ENCODE results near the gene KLHL17.

KLHL17 gene

DNA sequence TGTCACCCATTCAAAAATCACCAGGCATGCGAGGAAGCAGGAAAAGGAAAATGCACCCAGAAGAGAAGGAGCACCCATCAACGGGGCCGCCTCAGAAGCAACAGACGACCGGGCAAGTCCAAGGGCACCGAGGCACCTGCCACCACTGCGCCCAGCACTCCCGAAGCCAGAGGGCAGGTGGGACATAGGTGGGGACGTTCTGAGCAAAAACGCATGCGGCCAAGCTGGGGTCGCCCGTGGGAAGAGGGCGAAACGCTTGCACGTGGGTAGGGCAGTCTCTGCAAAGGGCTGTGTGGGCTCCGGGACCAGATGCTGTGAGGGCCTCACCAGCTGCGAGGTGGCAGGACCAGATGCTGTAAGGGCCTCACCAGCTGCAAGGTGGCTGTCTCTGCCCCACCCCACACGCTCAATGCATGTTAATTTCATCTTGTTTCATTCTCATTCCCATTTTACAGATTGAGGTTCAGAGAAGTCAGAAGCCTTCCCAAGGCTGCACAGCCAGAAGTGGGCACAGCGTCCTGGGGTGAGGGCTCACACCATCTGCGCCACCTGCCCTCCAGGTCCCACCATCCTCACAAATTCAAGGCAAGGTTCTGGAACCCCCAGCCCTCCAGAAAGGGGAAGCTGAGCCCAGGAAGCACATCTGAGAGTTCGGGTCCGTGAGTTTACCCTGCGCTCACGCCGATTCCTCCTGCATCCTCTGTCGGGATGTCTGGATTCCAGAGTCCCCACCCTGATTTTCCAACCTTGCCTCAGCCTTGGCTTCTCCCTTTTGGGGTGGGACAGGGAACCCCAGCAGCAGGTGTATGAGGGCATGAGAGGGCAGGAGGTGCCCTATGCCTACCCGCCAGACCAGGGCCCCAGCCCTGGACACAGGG is 44.9 kb upstream of the KLHL17 start:
- H3K4me3 ChIP-seq = no peak overlapping the region
- no peaks in the 10 kb centered on the region for H3K36me3 ChIP-seq (ENCODE audit: insufficient read depth, low read length)
- H3K9ac ChIP-seq (ENCODE audit: insufficient read length) = peak overlapping the region; percentile 53
- TF ChIP-seq FOXP2 (optimal IDR thresholded peaks at IDR 0.05; ENCODE audit: control extremely low read depth, extremely low read length, insufficient read depth) (no peak), EZH2 (IDR thresholded peaks at IDR 0.05) (no peak), POLR2AphosphoS5 (IDR thresholded peaks at IDR 0.05; ENCODE audit: borderline replicate concordance, low read depth, low read length) (no peak; the same call in 1 of the 2 replicates)
- peak overlapping the region; percentile 86 for H3K27ac ChIP-seq
- no peak for DNase-seq (ENCODE audit: low read depth, low spot score)
- H3K9me3 ChIP-seq (ENCODE audit: low read depth, low read length) = no peaks in the 10 kb centered on the region

DNA sequence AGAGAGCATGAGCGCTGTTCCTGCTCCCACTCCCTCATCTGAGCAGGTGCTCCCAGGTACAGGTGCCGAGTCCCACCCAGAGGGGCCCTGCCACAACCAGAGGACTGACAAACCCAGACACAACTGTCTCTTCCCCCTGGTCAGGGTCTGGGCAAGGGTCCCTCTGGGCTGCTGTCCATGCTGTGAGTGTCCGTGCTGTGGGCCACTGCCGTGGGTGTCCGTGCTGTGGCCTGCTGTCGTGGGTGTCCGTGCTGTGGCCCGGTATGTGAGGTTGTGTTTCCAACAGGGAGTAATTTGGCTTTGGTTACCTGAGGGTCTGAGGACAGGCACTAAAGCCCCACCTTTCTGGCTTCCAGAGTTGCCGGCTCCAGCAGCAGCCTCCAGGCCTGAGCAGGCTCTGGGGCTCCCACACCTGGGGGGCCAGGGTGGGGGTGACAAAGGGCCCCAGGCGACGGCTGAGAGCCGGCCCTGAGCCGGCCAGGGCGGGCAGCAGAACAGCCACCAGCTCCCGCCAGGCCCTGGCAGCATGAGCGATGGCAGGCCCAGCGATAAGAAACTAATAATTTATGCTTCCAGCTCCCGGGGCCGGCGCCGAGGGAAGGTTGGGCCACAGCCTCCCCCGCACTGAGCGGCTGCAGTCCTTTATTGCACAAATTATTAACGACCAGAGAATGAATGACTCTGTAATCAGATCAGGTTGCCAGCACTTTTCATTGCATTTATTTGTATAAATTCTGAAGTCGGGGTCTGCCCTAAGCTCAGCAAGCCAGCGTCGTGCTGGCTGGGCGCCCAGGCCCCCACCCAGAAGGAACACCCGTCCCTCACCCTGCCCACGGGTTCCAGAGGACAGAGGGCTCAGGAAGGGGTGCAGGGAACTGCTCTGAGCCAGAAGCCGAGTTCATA is 44.0 kb upstream of the KLHL17 start:
- Histone ChIP-seq H3K4me3 (peak overlapping the region; percentile 57), H3K36me3 (ENCODE audit: insufficient read depth, low read length) (no peaks in the 10 kb centered on the region; the same call in 1 of the 2 replicates), H3K27ac (peak overlapping the region; percentile 86), H3K9me3 (ENCODE audit: low read depth, low read length) (no peaks in the 10 kb centered on the region), H3K9ac (ENCODE audit: insufficient read length) (peak overlapping the region; percentile 53)
- TF ChIP-seq FOXP2 (optimal IDR thresholded peaks at IDR 0.05; ENCODE audit: control extremely low read depth, extremely low read length, insufficient read depth) (no peak), EZH2 (IDR thresholded peaks at IDR 0.05) (no peak), POLR2AphosphoS5 (IDR thresholded peaks at IDR 0.05; ENCODE audit: borderline replicate concordance, low read depth, low read length) (no peak; the same call in 1 of the 2 replicates)
- no peak for DNase-seq (ENCODE audit: low read depth, low spot score)

DNA sequence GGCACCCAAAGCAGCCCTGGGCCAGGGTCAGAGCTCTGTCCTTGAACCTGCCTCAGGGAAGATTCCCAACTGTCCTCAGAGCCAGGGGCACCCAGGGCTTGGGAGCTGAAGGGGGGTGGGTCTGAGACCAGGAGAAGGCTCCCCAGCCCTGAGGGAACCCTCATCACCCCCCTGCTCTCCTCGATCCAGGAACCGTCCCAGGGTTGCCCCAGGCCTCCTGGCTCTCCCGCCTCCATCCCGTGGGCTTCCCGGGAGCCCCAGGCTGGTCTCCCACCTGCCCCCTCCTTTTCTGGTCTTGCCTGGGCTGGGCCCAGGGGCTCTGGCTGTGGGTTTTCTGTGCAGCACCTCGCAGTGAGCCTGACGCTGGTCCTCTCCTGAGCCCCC is 43.3 kb upstream of the KLHL17 start:
- no peak for TF ChIP-seq EZH2 (IDR thresholded peaks at IDR 0.05)
- TF ChIP-seq POLR2AphosphoS5 (IDR thresholded peaks at IDR 0.05; ENCODE audit: borderline replicate concordance, low read depth, low read length) = peak; percentile 67
- no peak for DNase-seq (ENCODE audit: low read depth, low spot score)
- Histone ChIP-seq H3K27ac (peak overlapping the region; percentile 86), H3K4me3 (peak overlapping the region; percentile 57), H3K36me3 (ENCODE audit: insufficient read depth, low read length) (no peaks in the 10 kb centered on the region; the same call in 1 of the 2 replicates), H3K9me3 (ENCODE audit: low read depth, low read length) (no peaks in the 10 kb centered on the region), H3K9ac (ENCODE audit: insufficient read length) (peak overlapping the region; percentile 53)

DNA sequence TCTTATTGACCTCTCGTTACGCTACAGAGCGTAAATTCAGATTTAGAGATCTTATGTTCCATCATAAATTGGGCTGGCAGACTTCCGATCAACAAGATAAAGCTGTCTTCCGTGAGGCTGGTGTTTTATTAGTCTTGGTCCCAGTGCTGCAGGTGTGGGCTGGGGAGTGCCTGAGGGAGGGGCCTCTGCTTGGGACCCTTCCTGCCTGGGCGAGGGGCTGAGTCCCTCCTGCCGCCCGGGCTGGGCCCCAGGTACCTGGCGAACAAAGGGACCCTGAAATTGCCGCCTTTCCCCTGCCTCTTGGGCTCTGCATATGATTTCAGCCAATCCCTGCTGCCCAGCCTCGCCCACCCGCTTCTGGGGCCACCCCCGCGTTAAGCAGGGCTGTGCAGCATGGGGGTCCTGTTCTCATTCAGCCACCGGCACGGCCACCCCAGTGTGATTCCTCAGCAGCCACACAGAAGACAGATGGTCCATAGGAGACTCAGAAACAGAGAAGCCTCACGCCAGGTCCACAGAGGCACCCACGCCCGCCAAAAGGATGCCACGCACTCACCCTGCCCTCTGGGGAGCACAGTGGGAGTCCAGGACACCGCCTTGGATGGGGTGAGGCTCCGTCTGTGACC is 42.8 kb upstream of the KLHL17 start:
- no peak for DNase-seq (ENCODE audit: low read depth, low spot score)
- no peaks in the 10 kb centered on the region for H3K9me3 ChIP-seq (ENCODE audit: low read depth, low read length)
- H3K27ac ChIP-seq = peak overlapping the region; percentile 86
- no peak; the same call in 1 of the 2 replicates for TF ChIP-seq POLR2AphosphoS5 (IDR thresholded peaks at IDR 0.05; ENCODE audit: borderline replicate concordance, low read depth, low read length)
- TF ChIP-seq FOXP2 (optimal IDR thresholded peaks at IDR 0.05; ENCODE audit: control extremely low read depth, extremely low read length, insufficient read depth) = no peak
- TF ChIP-seq EZH2 (IDR thresholded peaks at IDR 0.05) = no peak
- no peaks in the 10 kb centered on the region; the same call in 1 of the 2 replicates for H3K36me3 ChIP-seq (ENCODE audit: insufficient read depth, low read length)
- no peak overlapping the region for H3K9ac ChIP-seq (ENCODE audit: insufficient read length)
- H3K4me3 ChIP-seq = no peak overlapping the region; the same call in 1 of the 2 replicates

DNA sequence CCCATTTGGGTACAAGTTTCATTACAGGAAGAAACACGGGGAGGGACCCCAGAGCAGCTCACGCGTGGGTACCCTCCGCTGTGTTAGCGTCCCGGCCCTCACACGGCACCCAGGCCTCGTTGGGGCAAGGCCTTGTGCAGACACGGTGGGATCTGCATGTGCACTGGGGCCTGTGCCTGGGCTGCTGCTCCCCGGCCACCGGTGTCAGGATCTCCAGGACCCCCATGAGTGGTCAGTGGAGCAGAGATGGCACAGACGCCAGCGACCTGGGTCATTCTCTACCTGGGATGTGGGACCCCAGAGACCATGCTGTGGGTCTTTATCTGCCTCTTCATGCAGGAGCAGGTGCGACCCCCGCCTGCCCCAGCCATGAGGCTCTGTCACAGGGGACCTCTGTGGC is 42.0 kb upstream of the KLHL17 start:
- Histone ChIP-seq H3K36me3 (ENCODE audit: insufficient read depth, low read length) (no peaks in the 10 kb centered on the region; the same call in 1 of the 2 replicates), H3K9me3 (ENCODE audit: low read depth, low read length) (no peaks in the 10 kb centered on the region), H3K27ac (peak overlapping the region; percentile 86; the same call in 1 of the 2 replicates), H3K4me3 (no peak overlapping the region), H3K9ac (ENCODE audit: insufficient read length) (no peak overlapping the region)
- DNase-seq (ENCODE audit: low read depth, low spot score) = no peak
- TF ChIP-seq POLR2AphosphoS5 (IDR thresholded peaks at IDR 0.05; ENCODE audit: borderline replicate concordance, low read depth, low read length) (no peak; the same call in 1 of the 2 replicates), EZH2 (IDR thresholded peaks at IDR 0.05) (no peak), FOXP2 (optimal IDR thresholded peaks at IDR 0.05; ENCODE audit: control extremely low read depth, extremely low read length, insufficient read depth) (no peak)

DNA sequence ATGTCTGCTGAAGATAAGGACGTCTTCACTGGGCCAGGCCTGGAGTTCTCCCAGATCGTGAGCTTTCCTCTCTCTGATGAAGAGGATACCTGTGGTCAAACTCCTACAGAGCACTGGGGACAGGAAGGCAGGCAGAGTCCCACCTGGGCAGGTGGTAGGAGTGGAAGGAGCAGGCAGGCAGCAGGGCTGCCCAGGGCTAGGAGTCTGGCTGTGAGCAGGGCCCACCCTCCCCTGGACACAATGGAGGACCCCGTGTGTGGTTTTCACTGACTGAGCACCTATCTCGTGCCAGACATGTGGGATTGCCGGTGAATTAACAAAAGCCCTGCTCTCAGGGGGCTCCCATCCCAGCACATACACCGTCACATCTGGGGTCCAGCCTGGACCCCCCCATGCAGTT is 41.5 kb upstream of the KLHL17 start:
- H3K9ac ChIP-seq (ENCODE audit: insufficient read length) = no peak overlapping the region
- DNase-seq (ENCODE audit: low read depth, low spot score) = no peak
- no peak overlapping the region for H3K27ac ChIP-seq
- TF ChIP-seq FOXP2 (optimal IDR thresholded peaks at IDR 0.05; ENCODE audit: control extremely low read depth, extremely low read length, insufficient read depth) (no peak), POLR2AphosphoS5 (IDR thresholded peaks at IDR 0.05; ENCODE audit: borderline replicate concordance, low read depth, low read length) (peak; percentile 17; the same call in 1 of the 2 replicates), EZH2 (IDR thresholded peaks at IDR 0.05) (no peak)
- H3K9me3 ChIP-seq (ENCODE audit: low read depth, low read length) = no peaks in the 10 kb centered on the region
- H3K4me3 ChIP-seq = no peak overlapping the region
- no peaks in the 10 kb centered on the region; the same call in 1 of the 2 replicates for H3K36me3 ChIP-seq (ENCODE audit: insufficient read depth, low read length)

DNA sequence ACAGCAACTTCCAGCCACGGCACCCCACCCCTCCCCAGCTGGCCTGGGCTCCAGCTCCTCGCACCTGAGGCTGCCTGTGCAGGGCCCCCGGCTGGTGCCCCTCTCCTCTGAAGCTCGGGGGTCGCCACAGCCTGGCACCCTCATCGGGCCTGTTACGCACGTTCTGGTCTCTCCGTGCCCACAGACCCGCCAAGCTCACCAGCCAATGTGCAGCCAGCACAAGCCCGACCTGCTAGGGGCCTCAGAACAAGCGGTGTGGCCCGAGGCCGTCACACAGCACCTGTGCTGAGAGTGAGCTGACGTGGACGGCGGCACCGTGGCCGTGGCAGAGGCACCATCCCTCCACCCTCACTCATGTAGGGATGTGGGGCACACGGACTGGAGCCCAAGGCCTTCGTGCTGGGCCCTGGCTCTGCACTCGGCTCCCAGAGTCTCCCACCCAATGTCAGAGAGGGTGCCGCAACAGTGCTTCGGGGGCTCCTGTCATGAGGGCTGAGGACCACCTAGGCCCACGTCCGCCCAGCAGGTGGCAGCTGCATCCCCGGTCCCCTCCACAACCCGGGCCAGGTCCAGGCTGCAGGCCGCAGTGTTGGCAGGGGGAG is 41.0 kb upstream of the KLHL17 start:
- Histone ChIP-seq H3K27ac (peak overlapping the region; percentile 46; the same call in 1 of the 2 replicates), H3K4me3 (no peak overlapping the region), H3K9ac (ENCODE audit: insufficient read length) (no peak overlapping the region), H3K36me3 (ENCODE audit: insufficient read depth, low read length) (no peaks in the 10 kb centered on the region; the same call in 1 of the 2 replicates), H3K9me3 (ENCODE audit: low read depth, low read length) (no peaks in the 10 kb centered on the region)
- DNase-seq (ENCODE audit: low read depth, low spot score) = no peak
- TF ChIP-seq POLR2AphosphoS5 (IDR thresholded peaks at IDR 0.05; ENCODE audit: borderline replicate concordance, low read depth, low read length) = peak; percentile 8; the same call in 1 of the 2 replicates
- no peak for TF ChIP-seq EZH2 (IDR thresholded peaks at IDR 0.05)
- no peak for TF ChIP-seq FOXP2 (optimal IDR thresholded peaks at IDR 0.05; ENCODE audit: control extremely low read depth, extremely low read length, insufficient read depth)
